Right renal pelvis (tissue), 4 donors: Measurements from ENCODE around the gene ADORA2A. TPM values are rescaled to one million over a fixed set of nuclear protein-coding genes. Genes with fewer than 3 reads are reported as not detected.

ENCODE experiments used
- DNase-seq, 4 donors: peaks; one replicate each; pipeline ENCODE4 v3.0.0-alpha.2; 2013; ENCODE audit warnings: low read depth in 4 of 4, low spot score in 3 of 4, missing footprints in 1 of 4
- polyA plus RNA-seq, 4 donors: library from polyadenylated mRNA; unstranded; fragments of 120-200 nt; gene quantifications; one replicate each; pipeline ENCODE4 v1.2.1, GENCODE V29; 2013; ENCODE audit not compliant: insufficient read length in 4 of 4

The ADORA2A gene
- polyA plus RNA-seq, 4 donors, result 7.6 to 9.1 (median 8.3) TPM

DNA sequence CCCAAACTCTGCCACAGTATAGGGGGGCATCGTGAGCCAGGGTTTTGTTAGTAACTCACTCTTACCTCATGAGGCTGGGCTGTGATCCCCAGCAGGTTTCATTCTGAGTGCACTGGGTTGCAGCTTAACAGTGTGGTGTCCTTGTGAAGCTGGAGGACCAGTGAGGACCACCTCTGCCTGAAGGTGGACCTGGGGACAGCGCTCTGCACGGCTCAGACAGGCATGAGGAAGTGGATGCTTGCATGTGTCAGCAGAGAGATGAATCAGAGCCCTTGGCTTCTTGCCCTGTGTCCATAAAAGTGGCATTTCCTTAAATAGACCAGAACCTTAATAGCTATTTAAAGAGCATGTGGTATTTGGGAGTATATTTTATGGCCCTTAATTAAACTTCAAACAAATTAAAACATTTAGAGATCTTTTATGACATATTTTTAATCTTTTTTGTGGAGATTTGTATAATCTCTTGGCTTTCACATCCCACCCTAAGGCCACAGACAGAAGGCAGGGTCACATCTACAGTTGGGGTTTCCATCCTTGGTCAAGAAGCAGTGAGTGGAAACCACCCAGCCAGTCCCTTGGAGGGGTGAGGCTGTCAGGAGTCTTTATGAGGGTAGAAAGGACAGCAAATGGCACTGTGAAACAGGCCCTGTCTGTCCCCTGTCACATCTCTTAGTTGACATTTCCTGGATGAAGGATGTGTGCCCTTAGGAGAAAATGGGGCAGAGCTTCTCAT, 24.8 kb upstream of the ADORA2A start:
- peak in 3 of 4 donors; percentile 58 to 81 (median 70) for DNase-seq

DNA sequence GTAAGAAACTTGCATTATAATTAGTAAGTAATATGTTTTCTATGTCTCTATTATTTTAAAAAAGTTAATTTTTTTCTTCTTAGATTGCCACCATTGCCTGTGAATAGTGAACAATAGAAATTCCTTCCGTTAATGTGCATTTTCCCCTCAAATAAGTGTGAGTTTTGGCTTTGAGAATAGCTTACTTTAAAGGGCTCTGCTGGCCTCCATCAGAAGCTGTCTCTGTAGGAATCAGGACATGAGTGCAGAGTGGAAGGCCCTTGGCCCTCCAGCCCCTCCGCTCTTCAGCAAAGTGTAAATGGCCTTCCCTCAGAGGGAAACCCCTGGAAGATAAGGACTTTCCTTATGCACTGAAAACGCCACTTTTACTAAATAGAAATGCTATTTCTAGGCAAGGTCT, 24.1 kb upstream of the ADORA2A start:
- DNase-seq, result no peak

- DNase-seq, result no peak
These were observed 22.7 kb upstream of the ADORA2A start for GRCh38 chr22:24404561-24405275.

DNA sequence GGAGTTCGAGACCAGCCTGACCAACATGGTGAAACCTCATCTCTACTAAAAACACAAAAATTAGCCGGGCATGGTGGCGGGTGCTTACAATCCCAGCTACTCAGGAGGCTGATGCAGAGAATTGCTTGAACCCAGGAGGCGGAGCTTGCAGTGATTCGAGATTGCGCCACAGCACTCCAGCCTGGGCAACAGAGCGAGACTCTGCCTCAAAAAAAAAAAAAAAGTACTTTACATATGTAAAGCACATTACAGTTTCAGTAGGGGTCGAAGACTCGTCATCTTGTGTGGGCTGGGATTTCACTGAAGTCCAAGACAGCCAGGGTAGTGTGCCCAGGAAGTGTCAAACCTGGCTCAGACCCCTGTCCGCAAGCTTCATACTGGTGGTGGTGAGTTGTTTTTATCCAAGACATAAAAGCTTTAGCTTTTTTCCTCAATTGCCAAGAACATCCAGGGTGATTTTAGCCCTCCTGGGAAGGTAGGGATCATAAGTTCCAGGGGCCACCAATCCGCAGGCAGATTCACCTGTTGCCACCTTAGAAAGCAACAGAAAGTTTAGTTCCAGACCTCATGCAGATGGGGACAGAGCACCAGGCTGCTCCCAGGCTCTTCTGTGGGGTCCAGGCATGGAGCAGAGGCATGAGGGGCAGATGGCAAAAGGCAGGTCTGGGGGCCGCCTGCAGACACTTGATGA, 21.6 kb upstream of the ADORA2A start:
- no peak for DNase-seq

DNA sequence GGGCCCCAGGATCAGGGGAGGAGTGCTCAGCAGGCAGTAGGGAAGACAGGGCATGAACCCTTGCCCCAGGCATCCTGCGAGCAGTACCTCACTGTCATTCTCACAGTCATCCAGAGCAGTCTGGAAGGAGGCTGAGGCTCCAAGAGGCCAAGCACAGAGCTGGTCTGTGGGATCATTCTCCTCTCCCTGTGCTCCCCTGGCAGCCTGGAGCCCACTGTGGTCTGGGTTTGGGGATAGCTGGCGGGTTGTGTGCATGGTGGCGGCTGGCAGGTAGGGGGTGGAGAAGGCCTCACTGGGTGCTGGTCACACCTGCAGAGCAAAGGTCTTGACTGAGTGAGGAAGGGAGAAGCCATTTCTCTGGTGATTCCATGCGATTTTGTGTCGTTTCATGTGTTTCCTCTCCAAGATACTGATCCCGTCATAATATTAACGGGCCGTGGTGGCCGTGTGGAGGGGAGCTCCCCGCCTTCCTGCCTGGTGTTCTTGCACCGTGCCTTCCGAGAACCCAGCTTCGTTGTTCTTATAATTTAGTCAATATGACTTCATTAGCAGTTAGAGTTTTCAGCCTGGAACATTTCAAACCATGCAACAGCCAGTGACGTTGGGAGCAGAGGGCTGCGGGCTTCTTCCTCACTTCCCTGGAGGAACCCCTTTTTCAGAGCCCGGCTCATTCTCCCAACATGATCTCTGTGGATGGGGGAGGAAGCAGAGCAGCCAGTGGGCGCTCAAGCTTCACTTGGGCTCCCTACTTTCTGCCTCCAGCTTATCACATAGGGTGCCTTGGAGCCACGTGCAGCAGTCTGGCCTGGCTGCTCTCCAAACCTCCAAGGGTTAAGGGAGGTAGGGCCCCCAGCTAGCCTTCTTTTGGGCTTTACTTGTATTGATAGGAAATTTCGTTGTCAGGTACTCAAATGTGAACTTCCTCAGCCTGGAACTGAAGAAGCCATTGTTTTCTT, 20.8 kb upstream of the ADORA2A start:
- no peak for DNase-seq

DNA sequence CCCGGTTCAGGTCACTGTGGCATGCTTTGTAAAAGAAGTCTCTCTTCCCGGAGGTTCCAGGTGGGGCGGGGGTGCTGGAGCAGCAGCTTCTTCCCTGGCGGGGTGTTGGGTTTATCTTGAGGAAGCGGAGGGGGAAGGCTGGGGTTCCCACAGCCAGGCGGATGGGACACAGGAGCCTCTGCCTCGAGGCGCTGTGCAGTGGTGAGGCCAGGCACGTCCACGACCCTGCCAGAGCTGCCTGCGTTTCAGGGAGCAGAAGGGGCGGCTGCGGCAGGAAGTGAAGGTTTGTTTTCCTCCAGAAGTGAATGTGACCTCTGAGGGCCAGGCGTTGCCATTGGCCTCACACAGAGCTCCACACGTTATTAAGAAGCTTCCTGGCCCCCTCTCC, 20.1 kb upstream of the ADORA2A start:
- no peak for DNase-seq

- DNase-seq, result no peak
These were observed 19.5 kb upstream of the ADORA2A start for GRCh38 chr22:24407884-24408283.

- no peak for DNase-seq
These were observed 18.8 kb upstream of the ADORA2A start for GRCh38 chr22:24408630-24409029.

- no peak for DNase-seq
These were observed 17.7 kb upstream of the ADORA2A start for GRCh38 chr22:24409707-24410106.

DNA sequence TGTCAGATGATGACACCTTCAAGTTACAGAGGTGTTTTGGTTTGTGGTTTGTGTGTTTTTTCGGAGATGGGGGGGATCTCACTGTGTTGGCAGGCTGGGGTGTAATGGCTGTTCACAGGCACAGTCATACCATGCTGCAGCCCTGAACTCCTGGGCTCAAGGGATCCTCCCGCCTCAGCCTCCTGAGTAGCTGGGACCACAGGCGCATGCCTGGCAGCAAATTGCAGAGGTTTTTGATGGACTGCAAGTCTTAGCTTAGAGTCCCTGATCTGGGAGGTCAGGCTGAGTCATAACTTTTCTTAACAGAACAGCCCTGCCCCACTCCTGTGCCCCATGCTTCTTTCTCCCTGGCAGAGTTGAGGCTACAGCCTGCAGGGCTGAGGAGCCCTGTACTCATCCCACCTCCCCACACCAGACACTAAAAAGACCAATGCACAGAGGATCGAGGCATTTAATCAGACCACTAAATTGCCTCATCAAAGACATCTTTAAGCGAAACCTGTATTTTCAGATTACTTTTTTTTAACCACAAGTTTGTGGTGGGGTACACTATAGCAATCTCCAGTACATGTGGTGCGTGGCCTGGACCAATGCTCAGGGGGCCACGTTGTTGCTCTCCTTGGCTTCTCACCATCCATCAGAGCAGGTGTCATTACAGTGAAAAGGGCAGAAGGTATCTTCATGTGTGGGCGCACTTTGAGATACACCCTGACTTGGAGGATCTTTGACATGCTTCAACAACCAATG, 17.1 kb upstream of the ADORA2A start:
- DNase-seq, result no peak

- DNase-seq, result no peak
These were observed 16.0 kb upstream of the ADORA2A start for GRCh38 chr22:24411256-24412004.

- no peak for DNase-seq
These were observed 15.1 kb upstream of the ADORA2A start for GRCh38 chr22:24412274-24412673.

DNA sequence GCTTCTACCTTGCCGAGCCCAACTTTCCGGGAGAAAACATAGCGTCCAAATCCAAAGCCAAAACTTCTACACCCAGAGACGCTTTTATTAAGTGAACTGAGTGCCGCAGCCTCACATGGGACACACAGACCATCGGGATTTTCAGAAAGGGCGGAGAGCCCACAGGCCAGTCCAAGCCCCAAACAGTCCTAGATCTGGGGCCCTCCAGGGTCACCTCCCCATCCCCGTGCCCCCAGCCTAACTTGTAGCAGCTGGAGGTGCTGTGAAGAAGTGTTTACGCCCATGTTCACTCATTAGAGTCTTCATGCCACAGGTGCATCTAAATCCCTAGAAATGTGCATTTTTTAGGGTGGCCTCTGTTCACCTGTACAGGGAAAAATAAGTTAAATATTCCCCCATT, 14.1 kb upstream of the ADORA2A start:
- DNase-seq, result no peak

- DNase-seq, result no peak
These were observed 13.5 kb upstream of the ADORA2A start for GRCh38 chr22:24413736-24414385.

DNA sequence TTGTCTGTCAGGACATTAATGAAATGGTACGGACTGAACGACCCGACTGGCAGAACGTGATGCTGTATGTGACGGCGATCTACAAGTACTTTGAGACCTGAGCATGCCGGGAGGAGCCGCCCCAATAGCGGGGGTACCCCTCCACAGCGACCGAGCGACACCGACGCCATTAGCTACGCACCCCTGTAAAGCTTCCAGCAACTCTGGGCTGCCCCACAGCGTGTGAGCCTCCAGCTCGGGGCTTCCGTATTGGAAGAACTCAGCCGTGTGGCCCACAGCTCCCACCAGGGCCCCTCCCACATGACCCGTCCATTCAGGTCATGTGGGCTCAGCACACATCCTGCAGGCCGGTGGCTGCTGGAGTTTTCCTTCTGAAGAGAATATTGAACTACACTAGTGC, 12.9 kb upstream of the ADORA2A start:
- no peak for DNase-seq

DNA sequence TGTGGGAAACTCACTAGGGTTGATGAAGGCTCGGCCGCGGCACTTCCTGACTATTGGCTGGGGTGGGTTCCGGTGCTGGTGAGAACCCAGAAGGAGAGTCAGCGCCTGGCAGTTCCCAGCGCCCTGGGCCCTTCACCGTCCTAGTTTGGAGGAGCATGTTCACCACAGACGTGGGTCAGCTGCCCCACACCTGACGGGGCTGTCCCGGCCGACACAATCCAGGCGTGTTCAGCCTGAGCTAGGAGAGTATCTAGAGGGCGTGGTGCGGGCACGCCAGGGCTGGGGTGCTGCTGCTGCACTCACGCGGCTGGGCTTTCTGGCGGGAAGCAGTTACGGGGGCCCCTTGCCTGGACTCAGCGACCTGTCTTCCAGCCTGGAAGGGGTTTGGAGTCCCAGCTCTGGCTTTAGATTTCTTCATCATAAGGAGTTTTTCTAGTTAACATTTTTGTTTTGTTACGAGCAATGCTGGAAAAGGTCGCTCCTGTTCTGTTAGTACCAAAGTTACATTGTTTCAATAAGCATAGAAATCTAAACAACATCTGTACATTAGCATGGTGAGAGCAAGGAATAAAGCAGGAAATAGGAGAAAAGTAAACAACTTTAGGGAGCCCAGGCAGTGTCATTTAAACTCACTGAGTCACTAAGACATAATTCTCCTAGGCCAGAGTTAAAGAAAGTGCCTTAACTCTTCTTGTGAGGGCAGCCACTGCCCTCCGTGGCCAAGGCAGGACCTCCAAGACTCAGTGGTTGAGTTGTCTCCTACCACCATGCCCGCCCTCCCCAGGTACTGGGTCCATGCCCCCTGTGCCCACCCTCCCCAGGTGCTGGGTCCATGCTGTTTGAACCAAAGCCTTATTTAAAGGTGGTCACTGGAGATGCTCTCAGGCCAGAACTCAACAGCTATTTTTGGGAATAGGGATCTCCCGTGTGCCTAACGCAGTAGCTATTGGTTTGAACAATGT, 12.1 kb upstream of the ADORA2A start:
- no peak for DNase-seq

DNA sequence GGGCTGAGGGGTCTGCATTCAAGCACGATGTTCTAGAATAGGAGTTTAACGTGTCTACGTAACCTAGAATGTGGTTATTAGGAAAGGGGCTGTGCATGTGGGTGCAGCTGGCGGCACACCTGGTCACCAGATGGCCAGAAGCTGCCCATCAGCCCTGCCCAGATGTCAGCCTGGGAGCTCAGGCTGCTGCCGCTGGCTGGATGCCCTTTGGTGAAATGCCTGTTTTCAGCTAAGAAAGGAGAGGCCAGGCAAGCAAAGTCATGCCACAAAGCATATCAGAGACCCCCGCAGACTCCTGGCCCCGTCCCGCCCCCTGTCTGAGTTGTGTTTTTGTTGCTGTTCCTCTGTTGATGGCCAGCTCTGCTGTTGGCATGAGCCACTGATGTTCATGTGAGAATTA, 11.3 kb upstream of the ADORA2A start:
- DNase-seq, result no peak

DNA sequence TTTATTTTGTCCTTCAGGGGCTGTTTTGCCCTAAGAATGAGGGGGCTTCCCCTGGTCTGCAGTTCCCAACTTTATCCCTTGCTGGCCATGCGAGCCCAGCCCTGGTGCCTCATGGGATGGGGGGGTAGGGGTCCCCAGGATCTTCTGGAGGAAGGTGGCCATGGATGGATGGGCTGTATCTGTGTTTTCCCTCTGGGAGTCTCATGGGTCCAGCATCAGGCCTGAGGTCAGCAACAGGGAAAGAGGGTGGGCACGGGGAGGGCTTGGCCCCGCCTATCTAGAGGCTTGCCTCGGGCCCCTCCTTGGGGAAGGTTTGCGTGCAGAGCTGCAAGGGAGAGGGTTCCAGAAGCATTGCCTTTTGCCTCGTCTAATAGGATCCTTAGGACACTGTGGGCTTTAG, 10.8 kb upstream of the ADORA2A start:
- no peak for DNase-seq
